Heart left ventricle (tissue), 16 donors: Measurements from ENCODE around the gene SCN9A. TPM values are rescaled to one million over a fixed set of nuclear protein-coding genes. Genes with fewer than 3 reads are reported as not detected.
"Not testable (repeated sequence)": the region's sequence is repeated elsewhere in the genome, so short reads cannot be mapped to it uniquely, and the experiment has no call there.

ENCODE experiments used
- ATAC-seq, 4 donors: fragments of 200-7000 bp; cut with Tn5 transposase; one replicate each; pipeline ENCODE4 v1.9.1; 2020 to 2022; ENCODE audit warnings: moderate library complexity in 4 of 4, mild to moderate bottlenecking in 3 of 4, moderate number of reproducible peaks in 1 of 4
- DNase-seq, 5 donors: peaks; one replicate each; pipeline ENCODE4 v3.0.0-alpha.2; 2020
- H3K27ac ChIP-seq, 12 donors: fragments of 200-600 bp; sonication (generic) in 4 of 12; one replicate each; pipeline versions ENCODE4 v1.5.0 to v1.8.0; 2016 to 2022; ENCODE audit warnings: mild to moderate bottlenecking in 2 of 12
- H3K27me3 ChIP-seq, 9 donors: fragments of 200-600 bp; sonication (generic) in 2 of 9; one replicate each; pipeline versions ENCODE4 v1.5.1 to v1.8.0; 2016 to 2022; ENCODE audit warnings: mild to moderate bottlenecking in 3 of 9
- H3K36me3 ChIP-seq, 9 donors: fragments of 200-600 bp; sonication (generic) in 2 of 9; one replicate each; pipeline versions ENCODE4 v1.5.0 to v1.8.0; 2018 to 2022; ENCODE audit warnings: mild to moderate bottlenecking in 2 of 9
- H3K4me1 ChIP-seq, 12 donors: fragments of 200-600 bp; sonication (generic) in 4 of 12; one replicate each; pipeline versions ENCODE4 v1.5.0 to v1.8.0; 2016 to 2022; ENCODE audit warnings: mild to moderate bottlenecking in 3 of 12
- H3K4me3 ChIP-seq, 12 donors: fragments of 200-600 bp; sonication (generic) in 4 of 12; one replicate each; pipeline versions ENCODE4 v1.5.0 to v1.8.0; 2017 to 2022; ENCODE audit warnings: mild to moderate bottlenecking in 9 of 12, moderate library complexity in 4 of 12
- H3K9me3 ChIP-seq, 12 donors: fragments of 200-600 bp; sonication (generic) in 4 of 12; one replicate each; pipeline versions ENCODE4 v1.5.0 to v1.8.0; 2016 to 2022; ENCODE audit warnings: mild to moderate bottlenecking in 1 of 12
- CTCF ChIP-seq, 12 donors: fragments of 200-600 bp; sonication (generic) in 4 of 12; IDR thresholded peaks; one replicate each; pipeline versions ENCODE4 v1.5.0 to v1.8.0; 2018 to 2022; ENCODE audit warnings: antibody characterized with exemption in 12 of 12, mild to moderate bottlenecking in 5 of 12
- POLR2A ChIP-seq, 2 donors: fragments of 450-650 bp; IDR thresholded peaks; one replicate each; pipeline ENCODE4 v1.6.1; 2017; ENCODE audit warnings: antibody characterized with exemption in 2 of 2, mild to moderate bottlenecking in 2 of 2, moderate library complexity in 2 of 2
- WGBS, 4 donors: extraction: QIAGEN DNeasy Blood & Tissue Kit in 2 of 4; methylation state at CpG; one replicate each; pipeline versions ENCODE4 v1.1.5 to v1.1.7; 2013 to 2018; 5-methylcytosine and 5-hydroxymethylcytosine counted together
- intact Hi-C, 10 donors: fragments of 100-400 bp; cut with DNase I; formaldehyde crosslinking; loops; one replicate each; pipeline versions ENCODE4 v1.11.1 to v1.14.2; 2022
- polyA plus RNA-seq, 2 donors: library from polyadenylated mRNA; stranded (reverse); fragments of 200-250 nt; gene quantifications; one replicate each; pipeline ENCODE4 v1.2.3, GENCODE V29; 2013
- total RNA-seq, 9 donors: library from RNA; depleted of rRNA in 2 of 9; stranded (reverse); fragments of >200 nt in 2 of 9; fragmentation: NEBNext Ultra II Directional in 3 of 9; extraction: Animal tissue kit (Norgen Biotek cat#: 25700) in 3 of 9; gene quantifications; one replicate each; pipeline versions ENCODE4 v1.1.0 to v1.2.4, GENCODE V29; 2016 to 2023
- donor health status: ischemic (EF 13 %, LVEDD 7.1; RV severe dilation, severe dysfunction).
- donor health status: healthy with polysubstance abuse.
- donor health status: DM: no; HTN: yes; CAD: no.
- donor health status: DM: no; HTN: no; CAD: no.
- donor health status: ischemic (EF 25% LVEDD 6.9; RV normal size, moderate dysfunction).
- donor health status: ischemic (EF 25% LVEDD 5.7; RV mildly dilated, moderate dysfunction).
- donor health status: healthy.
- donor health status: DM: yes; HTN: yes; CAD: no.
- donor health status: ischemic (EF 35%, LVEDD 5.7; RV mildly dilated, moderate dysfunction).
- donor health status: nonischemic (EF 11% LVEDD 7.7; RV severe dilation, severe dysfunction).
- donor health status: DM: yes; HTN: yes; CAD: no.
- donor health status: PGD.
- donor health status: ischemic (EF 29% LVEDD 5.4; RV normal size, mild dysfunction).
- donor health status: nonischemic (EF 23%, LVEDD 6.1; RV moderate dilation, normal function).

The SCN9A gene
- total and polyA plus RNA-seq, 11 donors = 0.08 to 3.2 (median 0.99) TPM

- H3K36me3 ChIP-seq = no peaks in the 10 kb centered on the region
- no peaks in the 10 kb centered on the region for H3K27me3 ChIP-seq
- no peak for DNase-seq
- intact Hi-C loops = loop anchor here in 5 of 10 donors (5.0 to 10.0 kb wide), 3 partner anchors 152 to 157 kb away; no protein-coding TSS in a partner anchor
- no peak overlapping the region for H3K4me3 ChIP-seq
- no peaks in the 10 kb centered on the region for H3K9me3 ChIP-seq
- H3K4me1 ChIP-seq = no peaks in the 10 kb centered on the region
- ATAC-seq = no peak
- TF ChIP-seq POLR2A (IDR thresholded peaks at IDR 0.05) = no peak
- no peak for TF ChIP-seq CTCF (IDR thresholded peaks at IDR 0.05)
- no peak overlapping the region for H3K27ac ChIP-seq
Measured at GRCh38 chr2:166360426-166360825, 15.3 kb downstream of the SCN9A start.

GRCh38 chr2:166357950-166358321, 17.8 kb downstream of the SCN9A start:
- DNase-seq, intact Hi-C loops, H3K27me3 ChIP-seq, H3K9me3 ChIP-seq, ATAC-seq, H3K36me3 ChIP-seq, H3K27ac ChIP-seq, H3K4me3 ChIP-seq, H3K4me1 ChIP-seq: not testable (repeated sequence)
- WGBS, 4 donors = 94 to 99% (median 96%) methylated on average over 4 of the region's 4 CpGs

DNA sequence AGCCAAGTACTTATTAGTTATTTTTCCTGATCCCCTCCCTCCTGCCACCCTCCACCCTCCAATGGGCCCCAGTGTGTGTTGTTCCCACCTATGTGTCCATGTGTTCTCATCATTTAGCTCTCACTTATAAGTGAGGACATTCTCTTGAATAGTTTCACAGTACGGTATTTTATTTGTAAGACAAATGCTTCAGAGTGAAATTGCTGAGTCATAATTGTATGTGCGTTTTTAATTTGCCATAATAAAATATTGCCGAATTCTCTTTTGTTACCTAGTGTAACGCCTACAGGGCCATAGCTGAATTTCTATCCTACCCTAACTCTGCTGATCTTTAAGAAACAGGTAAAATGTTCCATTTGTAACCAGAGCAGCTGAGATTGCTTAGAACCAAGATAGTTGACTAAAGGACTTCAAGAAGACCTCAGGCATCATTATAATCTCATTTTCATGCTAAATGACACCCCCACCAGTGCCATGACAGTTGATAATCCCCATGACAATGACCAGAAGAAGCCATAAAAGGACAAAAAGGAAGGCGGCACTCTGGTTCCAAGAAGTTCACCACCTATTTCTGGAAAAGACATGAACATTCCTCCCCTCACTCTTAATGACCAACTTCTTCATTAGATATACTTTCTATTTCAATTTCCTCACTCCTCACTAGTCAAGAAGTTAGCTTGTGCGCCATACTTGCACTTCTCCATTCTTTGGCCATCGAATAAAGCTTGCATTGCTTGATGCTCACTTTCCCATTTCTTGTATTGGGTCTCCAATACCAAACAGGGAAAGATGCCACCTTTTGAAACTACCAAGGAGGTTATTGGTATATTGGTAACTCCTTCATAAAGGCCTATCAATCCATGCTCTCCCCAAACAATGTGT, 18.4 kb downstream of the SCN9A start:
- Histone ChIP-seq H3K4me1 (no peaks in the 10 kb centered on the region), H3K27me3 (no peaks in the 10 kb centered on the region), H3K9me3 (no peaks in the 10 kb centered on the region), H3K27ac (no peak overlapping the region), H3K4me3 (no peak overlapping the region), H3K36me3 (no peaks in the 10 kb centered on the region)
- no peak for DNase-seq
- no peak for ATAC-seq
- 88 to 92% (median 92%) methylated on average over 7 of the region's 7 CpGs for WGBS, 4 donors
- intact Hi-C loops = no loop called here
- no peak for TF ChIP-seq CTCF (IDR thresholded peaks at IDR 0.05)
- no peak for TF ChIP-seq POLR2A (IDR thresholded peaks at IDR 0.05)

GRCh38 chr2:166351319-166351718, 24.4 kb downstream of the SCN9A start:
- DNase-seq (no peak), ATAC-seq (no peak)
- H3K4me1 ChIP-seq = no peaks in the 10 kb centered on the region
- H3K4me3 ChIP-seq = no peak overlapping the region
- H3K9me3 ChIP-seq = no peaks in the 10 kb centered on the region
- intact Hi-C loops = no loop called here
- no peak for TF ChIP-seq POLR2A (IDR thresholded peaks at IDR 0.05)
- TF ChIP-seq CTCF (IDR thresholded peaks at IDR 0.05) = no peak
- no peaks in the 10 kb centered on the region for H3K27me3 ChIP-seq
- no peak overlapping the region for H3K27ac ChIP-seq
- no peaks in the 10 kb centered on the region for H3K36me3 ChIP-seq

GRCh38 chr2:166350525-166350924, 25.2 kb downstream of the SCN9A start:
- DNase-seq (no peak), ATAC-seq (no peak)
- 93 to 97% (median 96%) methylated on average over 2 of the region's 2 CpGs for WGBS, 4 donors
- H3K27ac ChIP-seq = no peak overlapping the region
- no peaks in the 10 kb centered on the region for H3K27me3 ChIP-seq
- H3K4me3 ChIP-seq = no peak overlapping the region
- H3K9me3 ChIP-seq = no peaks in the 10 kb centered on the region
- H3K4me1 ChIP-seq = no peaks in the 10 kb centered on the region
- no peak for TF ChIP-seq POLR2A (IDR thresholded peaks at IDR 0.05)
- TF ChIP-seq CTCF (IDR thresholded peaks at IDR 0.05) = no peak
- intact Hi-C loops = no loop called here
- no peaks in the 10 kb centered on the region for H3K36me3 ChIP-seq
